22Rv1 (cell line): Measurements from ENCODE around the gene INTS2.

ENCODE experiments used
- ZFX ChIP-seq: fragments of 450-650 bp; IDR thresholded peaks from 2 replicates; pipeline ENCODE4 v1.6.1; 2017; ENCODE audit warnings: antibody characterized with exemption, borderline replicate concordance
- TF ChIP-seq, protein P1 (sequence below): fragments of 450-650 bp; IDR thresholded peaks from 2 replicates; pipeline ENCODE4 v1.5.1; 2017; ENCODE audit warnings: mild to moderate bottlenecking

DNA sequence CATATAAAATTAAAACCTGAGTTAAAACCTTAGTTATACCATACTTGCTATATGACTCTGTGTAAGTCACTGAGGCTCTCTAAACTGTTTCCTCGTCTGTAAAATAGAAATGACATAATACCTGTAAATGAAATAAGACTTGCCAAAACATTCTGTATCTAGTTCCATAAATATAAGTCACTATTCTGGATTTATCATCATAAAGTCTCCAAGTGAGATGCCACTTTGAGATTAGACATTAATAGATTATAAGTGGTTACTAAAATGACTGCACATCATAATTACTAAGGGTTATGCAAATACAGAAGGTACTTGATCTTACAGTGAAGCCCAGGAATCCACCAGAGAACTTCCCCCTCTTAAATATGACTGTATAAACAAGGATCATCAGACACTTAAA lies 52.5 kb downstream of the INTS2 start:
- TF ChIP-seq, protein P1, sequence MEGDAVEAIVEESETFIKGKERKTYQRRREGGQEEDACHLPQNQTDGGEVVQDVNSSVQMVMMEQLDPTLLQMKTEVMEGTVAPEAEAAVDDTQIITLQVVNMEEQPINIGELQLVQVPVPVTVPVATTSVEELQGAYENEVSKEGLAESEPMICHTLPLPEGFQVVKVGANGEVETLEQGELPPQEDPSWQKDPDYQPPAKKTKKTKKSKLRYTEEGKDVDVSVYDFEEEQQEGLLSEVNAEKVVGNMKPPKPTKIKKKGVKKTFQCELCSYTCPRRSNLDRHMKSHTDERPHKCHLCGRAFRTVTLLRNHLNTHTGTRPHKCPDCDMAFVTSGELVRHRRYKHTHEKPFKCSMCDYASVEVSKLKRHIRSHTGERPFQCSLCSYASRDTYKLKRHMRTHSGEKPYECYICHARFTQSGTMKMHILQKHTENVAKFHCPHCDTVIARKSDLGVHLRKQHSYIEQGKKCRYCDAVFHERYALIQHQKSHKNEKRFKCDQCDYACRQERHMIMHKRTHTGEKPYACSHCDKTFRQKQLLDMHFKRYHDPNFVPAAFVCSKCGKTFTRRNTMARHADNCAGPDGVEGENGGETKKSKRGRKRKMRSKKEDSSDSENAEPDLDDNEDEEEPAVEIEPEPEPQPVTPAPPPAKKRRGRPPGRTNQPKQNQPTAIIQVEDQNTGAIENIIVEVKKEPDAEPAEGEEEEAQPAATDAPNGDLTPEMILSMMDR = no peak
- TF ChIP-seq ZFX = no peak
